Neuronal stem cell (in vitro differentiated cells): ENCODE measurements around the gene ZFYVE9.

Source experiments
- DNase-seq: peaks from one replicate; pipeline ENCODE4 v3.0.0-alpha.2; 2013; ENCODE audit warnings: low spot score
- H2AFZ ChIP-seq: one replicate; pipeline ENCODE4 v1.6.1; 2013; ENCODE audit warnings: mild to moderate bottlenecking, low read length, inconsistent platforms
- H2AK5ac ChIP-seq: 2 replicates; pipeline ENCODE4 v1.6.1; 2013; ENCODE audit warnings: low read depth, mild to moderate bottlenecking, inconsistent platforms, low read length, moderate library complexity, mixed read lengths
- H2BK120ac ChIP-seq: 2 replicates; pipeline ENCODE4 v1.6.1; 2013; ENCODE audit warnings: low read depth, mild to moderate bottlenecking, inconsistent platforms, low read length, moderate library complexity, mixed read lengths
- H2BK12ac ChIP-seq: one replicate; pipeline ENCODE4 v1.6.1; 2013; ENCODE audit warnings: low read length, inconsistent platforms
- H2BK15ac ChIP-seq: 2 replicates; pipeline ENCODE4 v1.6.1; 2013; ENCODE audit warnings: mild to moderate bottlenecking, low read length, inconsistent platforms, mixed read lengths
- H2BK5ac ChIP-seq: one replicate; pipeline ENCODE4 v1.6.1; 2013; ENCODE audit warnings: inconsistent platforms, mild to moderate bottlenecking, low read length, moderate library complexity
- H3K14ac ChIP-seq: one replicate; pipeline ENCODE4 v1.6.1; 2013; ENCODE audit warnings: low read length, inconsistent platforms
- H3K18ac ChIP-seq: 2 replicates; pipeline ENCODE4 v1.6.1; 2013; ENCODE audit warnings: low read length, inconsistent platforms
- H3K23ac ChIP-seq: 2 replicates; pipeline ENCODE4 v1.6.1; 2013; ENCODE audit warnings: low read depth, mild to moderate bottlenecking, mixed read lengths, low read length, inconsistent platforms; ENCODE audit not compliant: poor library complexity
- H3K27ac ChIP-seq: replicated peaks from 3 replicates; pipeline ENCODE4 v1.5.1; 2013; ENCODE audit warnings: low read length, inconsistent platforms
- H3K27me3 ChIP-seq, 3 experiments: 2 replicates each; pipeline ENCODE4 v1.6.1; 2013; ENCODE audit warnings: low read length in 3 of 3, mild to moderate bottlenecking in 2 of 3, inconsistent platforms in 1 of 3, low read depth in 1 of 3, mixed read lengths in 1 of 3, moderate library complexity in 1 of 3; ENCODE audit not compliant: control insufficient read depth in 3 of 3, insufficient read depth in 3 of 3
- H3K36me3 ChIP-seq, 2 donors: replicated peaks in 1 of 2; 2 replicates each; pipeline ENCODE4 v1.6.1; 2013; ENCODE audit warnings: low read length in 2 of 2; ENCODE audit not compliant: control insufficient read depth in 2 of 2, insufficient read depth in 2 of 2
- H3K4ac ChIP-seq: 2 replicates; pipeline ENCODE4 v1.6.1; 2013; ENCODE audit warnings: inconsistent platforms, mild to moderate bottlenecking, low read length, moderate library complexity
- H3K4me1 ChIP-seq, 2 donors: 1 replicate in 1 of 2; 2 replicates in 1 of 2; pipeline ENCODE4 v1.6.1; 2013; ENCODE audit warnings: low read length in 2 of 2, low read depth in 1 of 2; ENCODE audit not compliant: control insufficient read depth in 2 of 2, insufficient read depth in 1 of 2
- H3K4me2 ChIP-seq: one replicate; pipeline ENCODE4 v1.6.1; 2013; ENCODE audit warnings: mild to moderate bottlenecking, low read length, inconsistent platforms; ENCODE audit not compliant: insufficient read depth, poor library complexity, severe bottlenecking
- H3K4me3 ChIP-seq, 2 donors: 2 replicates each; pipeline ENCODE4 v1.5.1; 2013; ENCODE audit warnings: low read length in 2 of 2, mild to moderate bottlenecking in 2 of 2, inconsistent platforms in 1 of 2, moderate library complexity in 1 of 2
- H3K79me1 ChIP-seq: one replicate; pipeline ENCODE4 v1.6.1; 2013; ENCODE audit warnings: low read depth, mild to moderate bottlenecking, inconsistent platforms, low read length, moderate library complexity
- H3K9ac ChIP-seq: one replicate; pipeline ENCODE4 v1.6.1; 2013; ENCODE audit warnings: mild to moderate bottlenecking, low read depth, low read length, inconsistent platforms; ENCODE audit not compliant: poor library complexity
- H3K9me3 ChIP-seq, 2 donors: replicated peaks in 1 of 2; 2 replicates each; pipeline versions ENCODE3 to v1.6.1; 2013; ENCODE audit warnings: low read length in 2 of 2, mild to moderate bottlenecking in 2 of 2, inconsistent platforms in 1 of 2, low read depth in 1 of 2, mixed read lengths in 1 of 2, moderate library complexity in 1 of 2; ENCODE audit not compliant: control insufficient read depth in 2 of 2, insufficient read depth in 1 of 2
- H4K8ac ChIP-seq: one replicate; pipeline ENCODE4 v1.6.1; 2013; ENCODE audit warnings: low read depth, mild to moderate bottlenecking, inconsistent platforms, low read length, moderate library complexity
- H4K91ac ChIP-seq: one replicate; pipeline ENCODE4 v1.6.1; 2013; ENCODE audit warnings: low read length, low read depth, mild to moderate bottlenecking, inconsistent platforms; ENCODE audit not compliant: poor library complexity
- WGBS, 2 donors: extraction: QIAGEN DNeasy Blood & Tissue Kit; methylation state at CpG; one replicate each; pipeline ENCODE4 v1.1.7; 2013; ENCODE audit warnings: missing lambda C conversion rate in 2 of 2, mixed read lengths in 1 of 2; ENCODE audit not compliant: insufficient read length in 2 of 2, insufficient replicate concordance in 1 of 2; ENCODE audit errors: extremely low coverage in 2 of 2; 5-methylcytosine and 5-hydroxymethylcytosine counted together

Gene ZFYVE9

DNA sequence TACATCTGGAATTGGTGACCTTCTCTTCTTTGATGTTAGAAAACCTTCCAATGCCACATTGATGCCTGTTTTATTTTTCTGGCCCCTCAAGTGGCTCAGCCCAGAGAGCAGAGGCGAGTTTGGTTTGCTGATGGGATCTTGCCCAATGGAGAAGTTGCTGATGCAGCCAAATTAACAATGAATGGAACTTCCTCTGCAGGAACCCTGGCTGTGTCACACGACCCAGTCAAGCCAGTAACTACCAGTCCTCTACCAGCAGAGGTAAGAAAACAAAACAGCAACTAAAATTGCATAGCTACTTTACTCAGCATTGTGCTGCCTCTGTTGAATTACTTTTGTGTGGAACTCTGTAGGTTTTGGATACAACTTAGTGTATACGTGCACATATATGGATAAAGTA lies 126.5 kb downstream of the ZFYVE9 start:
- H3K36me3 ChIP-seq: peaks cover 4 to 9% of the 10 kb centered on the region in 2 donors
- H2BK15ac ChIP-seq: no peak overlapping the region
- H2BK12ac ChIP-seq: no peak overlapping the region
- no peak for DNase-seq
- no peak overlapping the region for H4K8ac ChIP-seq
- no peaks in the 10 kb centered on the region for H3K79me1 ChIP-seq
- no peaks in the 10 kb centered on the region for H3K4me1 ChIP-seq
- no CpG with 5 or more reads among the region's 3 CpGs for WGBS, 2 donors
- H3K9ac ChIP-seq: no peak overlapping the region
- no peak overlapping the region for H2AK5ac ChIP-seq
- H3K27ac ChIP-seq: no peak overlapping the region
- H2BK120ac ChIP-seq: no peak overlapping the region
- peaks cover 0 to 3% of the 10 kb centered on the region in 2 donors for H3K9me3 ChIP-seq
- no peak overlapping the region for H3K14ac ChIP-seq
- H3K4ac ChIP-seq: no peak overlapping the region
- H2AFZ ChIP-seq: no peak overlapping the region
- no peaks in the 10 kb centered on the region for H3K27me3 ChIP-seq
- H3K4me3 ChIP-seq: no peak overlapping the region
- no peak overlapping the region for H3K4me2 ChIP-seq
- H4K91ac ChIP-seq: no peak overlapping the region
- no peak overlapping the region for H3K23ac ChIP-seq
- no peak overlapping the region for H3K18ac ChIP-seq
- no peak overlapping the region for H2BK5ac ChIP-seq

DNA sequence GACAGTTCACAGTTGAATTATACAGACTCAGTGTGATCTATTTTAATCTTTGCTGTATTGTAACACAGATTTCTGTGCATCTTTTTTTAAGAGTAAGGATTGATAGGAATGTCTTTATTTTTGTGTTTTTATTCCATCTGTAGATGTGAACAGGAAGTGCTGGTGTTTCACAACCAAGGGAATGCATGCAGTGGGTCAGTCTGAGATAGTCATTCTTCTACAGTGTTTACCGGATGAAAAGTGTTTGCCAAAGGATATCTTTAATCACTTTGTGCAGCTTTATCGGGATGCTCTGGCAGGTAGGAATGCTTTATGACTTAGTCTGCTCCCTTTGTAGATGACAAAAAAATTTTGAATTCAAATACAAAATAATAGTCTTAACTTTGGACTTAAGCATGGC lies 139.6 kb downstream of the ZFYVE9 start:
- H3K4me1 ChIP-seq: no peaks in the 10 kb centered on the region
- H3K18ac ChIP-seq: no peak overlapping the region
- no peak overlapping the region for H4K8ac ChIP-seq
- H2BK120ac ChIP-seq: no peak overlapping the region
- no peak overlapping the region for H3K4me2 ChIP-seq
- H3K14ac ChIP-seq: no peak overlapping the region
- H3K4ac ChIP-seq: no peak overlapping the region
- H3K9me3 ChIP-seq: no peaks in the 10 kb centered on the region
- no peaks in the 10 kb centered on the region for H3K27me3 ChIP-seq
- no peak overlapping the region for H2AFZ ChIP-seq
- DNase-seq: no peak
- no peak overlapping the region for H4K91ac ChIP-seq
- no peak overlapping the region for H2BK5ac ChIP-seq
- H3K27ac ChIP-seq: no peak overlapping the region
- H2BK12ac ChIP-seq: no peak overlapping the region
- H2BK15ac ChIP-seq: no peak overlapping the region
- H3K9ac ChIP-seq: no peak overlapping the region
- H3K79me1 ChIP-seq: no peaks in the 10 kb centered on the region
- H3K23ac ChIP-seq: no peak overlapping the region
- no CpG with 5 or more reads among the region's 2 CpGs for WGBS, 2 donors
- H2AK5ac ChIP-seq: no peak overlapping the region
- H3K4me3 ChIP-seq: no peak overlapping the region
- peaks cover 0 to 13% of the 10 kb centered on the region in 2 donors for H3K36me3 ChIP-seq

DNA sequence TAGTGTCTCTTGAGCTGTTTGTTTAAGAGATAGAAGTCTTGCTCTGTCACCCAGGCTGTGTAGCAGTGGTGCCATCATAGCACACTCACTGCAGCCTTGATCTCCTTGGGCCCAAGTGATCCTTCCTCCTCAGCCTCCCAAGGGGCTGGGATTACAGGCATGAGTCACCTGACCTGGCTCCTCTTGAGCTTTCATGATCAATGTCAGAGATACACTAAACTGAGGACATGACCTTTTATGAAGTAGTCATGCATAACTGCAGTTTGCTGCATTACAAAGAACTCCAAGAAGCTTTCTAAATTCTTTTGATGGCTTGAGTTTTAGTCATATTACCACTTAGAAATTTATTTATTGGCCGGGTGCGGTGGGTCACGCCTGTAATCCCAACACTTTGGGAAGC lies 146.4 kb downstream of the ZFYVE9 start:
- Histone ChIP-seq H3K4me1 (no peaks in the 10 kb centered on the region), H3K4ac (no peak overlapping the region), H3K4me3 (no peak overlapping the region), H2BK5ac (no peak overlapping the region), H3K27ac (no peak overlapping the region), H3K9ac (no peak overlapping the region), H3K79me1 (no peaks in the 10 kb centered on the region), H3K4me2 (no peak overlapping the region), H2BK120ac (no peak overlapping the region), H4K8ac (no peak overlapping the region), H2BK15ac (no peak overlapping the region), H2AFZ (no peak overlapping the region), H4K91ac (no peak overlapping the region), H3K9me3 (no peaks in the 10 kb centered on the region), H2BK12ac (no peak overlapping the region), H3K18ac (no peak overlapping the region), H3K23ac (no peak overlapping the region), H3K14ac (no peak overlapping the region), H3K36me3 (peaks cover 0 to 4% of the 10 kb centered on the region in 2 donors), H3K27me3 (no peaks in the 10 kb centered on the region), H2AK5ac (no peak overlapping the region)
- no peak for DNase-seq
- WGBS, 2 donors: no CpG with 5 or more reads among the region's 3 CpGs

DNA sequence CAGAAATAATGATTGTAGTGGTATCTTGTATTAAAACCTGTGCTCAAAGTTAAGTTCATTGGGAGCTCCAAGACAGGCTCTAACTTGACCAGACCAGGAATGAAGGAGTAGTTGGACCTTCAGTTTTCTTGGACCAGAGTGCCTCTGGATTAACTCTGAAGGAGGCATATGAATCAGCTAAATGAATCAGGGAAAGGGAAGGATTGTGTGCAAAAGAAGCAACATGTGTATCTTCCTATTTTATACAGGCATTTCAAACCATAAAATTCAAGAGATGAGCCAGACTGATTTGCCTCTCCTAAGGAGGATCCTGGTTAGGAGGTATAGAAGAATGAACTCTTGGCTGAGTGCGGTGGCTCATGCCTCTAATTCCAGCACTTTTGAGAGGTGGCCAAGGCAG lies 152.7 kb downstream of the ZFYVE9 start:
- Histone ChIP-seq H3K23ac (no peak overlapping the region), H2BK15ac (no peak overlapping the region), H3K36me3 (peaks cover 0 to 2% of the 10 kb centered on the region in 2 donors), H3K9me3 (no peaks in the 10 kb centered on the region), H3K9ac (no peak overlapping the region), H3K18ac (no peak overlapping the region), H3K4me2 (no peak overlapping the region), H3K4ac (no peak overlapping the region), H3K14ac (no peak overlapping the region), H2AFZ (no peak overlapping the region), H4K91ac (no peak overlapping the region), H3K27ac (no peak overlapping the region), H4K8ac (no peak overlapping the region), H3K4me1 (no peaks in the 10 kb centered on the region), H2AK5ac (no peak overlapping the region), H3K79me1 (no peaks in the 10 kb centered on the region), H3K4me3 (no peak overlapping the region), H2BK120ac (no peak overlapping the region), H3K27me3 (no peaks in the 10 kb centered on the region), H2BK12ac (no peak overlapping the region), H2BK5ac (no peak overlapping the region)
- no CpG with 5 or more reads among the region's 1 CpG for WGBS, 2 donors
- no peak for DNase-seq
